H1 (cell line): ENCODE measurements around the gene DHRS1. TPM values are rescaled to one million over a fixed set of nuclear protein-coding genes. Genes with fewer than 3 reads are reported as not detected.

ENCODE experiments used
- ATF3 ChIP-seq: IDR thresholded peaks from 2 replicates; pipeline ENCODE4 v1.6.1; 2011; ENCODE audit warnings: low read depth, mild to moderate bottlenecking, low read length; ENCODE audit not compliant: insufficient read depth
- BACH1 ChIP-seq: IDR thresholded peaks from 2 replicates; pipeline ENCODE4 v1.6.1; 2012; ENCODE audit warnings: low read length, improper control_type of control experiment
- CBX5 ChIP-seq: fragments of 300-800, 300-1000 bp; sonication (generic); IDR thresholded peaks from 2 replicates; pipeline ENCODE4 v1.7.1; 2016; ENCODE audit warnings: antibody characterized with exemption, low read length, low read depth
- CTBP2 ChIP-seq: IDR thresholded peaks from 2 replicates; pipeline ENCODE4 v1.7.0; 2011; ENCODE audit warnings: borderline replicate concordance, mild to moderate bottlenecking, moderate library complexity, mixed read lengths, low read length; ENCODE audit not compliant: insufficient read depth, insufficient read length
- E2F6 ChIP-seq: IDR thresholded peaks from 2 replicates; pipeline ENCODE4 v1.6.1; 2012; ENCODE audit warnings: inconsistent platforms
- EP300 ChIP-seq, 2 experiments: IDR thresholded peaks; 1 replicate in 1 of 2; 2 replicates in 1 of 2; pipeline ENCODE4 v1.6.1; 2011 to 2012; ENCODE audit warnings: low read depth in 2 of 2, low read length in 2 of 2, mild to moderate bottlenecking in 2 of 2, borderline replicate concordance in 1 of 2, inconsistent platforms in 1 of 2, moderate library complexity in 1 of 2
- EZH2 ChIP-seq: fragments of 200-600 bp; sonication (generic); IDR thresholded peaks from 2 replicates; pipeline ENCODE4 v1.7.1; 2012; ENCODE audit warnings: low read depth, mild to moderate bottlenecking, moderate library complexity, low read length, inconsistent platforms; ENCODE audit not compliant: severe bottlenecking
- GTF2F1 ChIP-seq: IDR thresholded peaks from 2 replicates; pipeline ENCODE4 v1.6.1; 2012; ENCODE audit warnings: low read depth, low read length, improper control_type of control experiment, borderline replicate concordance
- HDAC2 ChIP-seq, 2 experiments: fragments of 300-600 bp in 1 of 2; sonication (generic) in 1 of 2; IDR thresholded peaks; 2 replicates each; pipeline ENCODE4 v1.6.1; 2011 to 2012; ENCODE audit warnings: low read depth in 2 of 2, low read length in 2 of 2, mild to moderate bottlenecking in 2 of 2, moderate library complexity in 2 of 2, borderline replicate concordance in 1 of 2, inconsistent platforms in 1 of 2
- JUN ChIP-seq: IDR thresholded peaks from 2 replicates; pipeline ENCODE4 v1.6.1; 2011; ENCODE audit warnings: low read depth, mild to moderate bottlenecking, improper control_type of control experiment, low read length
- KDM1A ChIP-seq: fragments of 200-600, 300-600 bp; sonication (generic); IDR thresholded peaks from 2 replicates; pipeline ENCODE4 v1.7.1; 2016; ENCODE audit warnings: mild to moderate bottlenecking, low read length, borderline replicate concordance
- NANOG ChIP-seq: IDR thresholded peaks from 2 replicates; pipeline ENCODE4 v1.6.1; 2011; ENCODE audit warnings: low read length, low read depth, mild to moderate bottlenecking, inconsistent platforms; ENCODE audit not compliant: insufficient read depth, poor library complexity, severe bottlenecking
- RAD21 ChIP-seq, 2 experiments: IDR thresholded peaks in 1 of 2; conservative IDR thresholded peaks in 1 of 2; 2 replicates each; pipeline ENCODE4 v1.6.1; 2011; ENCODE audit warnings: low read depth in 2 of 2, low read length in 2 of 2, improper control_type of control experiment in 1 of 2, inconsistent platforms in 1 of 2, mild to moderate bottlenecking in 1 of 2, moderate library complexity in 1 of 2
- RFX5 ChIP-seq: IDR thresholded peaks from 2 replicates; pipeline ENCODE4 v1.6.1; 2011; ENCODE audit warnings: low read depth, low read length, improper control_type of control experiment, borderline replicate concordance
- SIX5 ChIP-seq: IDR thresholded peaks from 2 replicates; pipeline ENCODE4 v1.6.1; 2011; ENCODE audit warnings: mild to moderate bottlenecking, low read depth, low read length
- SP2 ChIP-seq: IDR thresholded peaks from 2 replicates; pipeline ENCODE4 v1.6.1; 2012; ENCODE audit warnings: mild to moderate bottlenecking, low read length, inconsistent platforms
- SRF ChIP-seq: IDR thresholded peaks from 2 replicates; pipeline ENCODE4 v1.6.1; 2011; ENCODE audit warnings: mild to moderate bottlenecking, low read depth, low read length, moderate library complexity
- TBP ChIP-seq: IDR thresholded peaks from 2 replicates; pipeline ENCODE4 v1.6.1; 2011; ENCODE audit warnings: low read depth, low read length, improper control_type of control experiment
- ZNF274 ChIP-seq: IDR thresholded peaks from 2 replicates; pipeline ENCODE4 v1.7.0; 2012; ENCODE audit warnings: low read length, borderline replicate concordance; ENCODE audit errors: extremely low read depth
- polyA plus RNA-seq, 7 experiments: library from polyadenylated mRNA; depleted of rRNA in 3 of 7; stranded (reverse) in 5 of 7; unstranded in 2 of 7; fragments of >200 nt in 5 of 7; fragments of 200-250 nt in 2 of 7; gene quantifications; 1 replicate in 5 of 7; 2 replicates in 1 of 7; 4 replicates in 1 of 7; pipeline versions ENCODE4 v1.2.1 to v1.2.3, GENCODE V29; 2011 to 2013; ENCODE audit warnings: missing spikeins in 2 of 7, mixed read lengths in 2 of 7
- total RNA-seq: library from RNA; stranded (reverse); fragmentation: NEBNext Ultra II Directional; extraction: Animal tissue kit (Norgen Biotek cat#: 25700); gene quantifications from 2 replicates; pipeline ENCODE4 v1.2.1, GENCODE V29; 2021
- TF ChIP-seq, protein P1 (sequence below): IDR thresholded peaks from 2 replicates; pipeline ENCODE4 v1.6.1; 2011; ENCODE audit warnings: low read length, improper control_type of control experiment

The DHRS1 gene
- total and polyA plus RNA-seq, 2 of the 8 experiments (the other 6 are each of a cell fraction or from before 2014, with no cell fraction given): 8.8 to 31.7 TPM

DNA sequence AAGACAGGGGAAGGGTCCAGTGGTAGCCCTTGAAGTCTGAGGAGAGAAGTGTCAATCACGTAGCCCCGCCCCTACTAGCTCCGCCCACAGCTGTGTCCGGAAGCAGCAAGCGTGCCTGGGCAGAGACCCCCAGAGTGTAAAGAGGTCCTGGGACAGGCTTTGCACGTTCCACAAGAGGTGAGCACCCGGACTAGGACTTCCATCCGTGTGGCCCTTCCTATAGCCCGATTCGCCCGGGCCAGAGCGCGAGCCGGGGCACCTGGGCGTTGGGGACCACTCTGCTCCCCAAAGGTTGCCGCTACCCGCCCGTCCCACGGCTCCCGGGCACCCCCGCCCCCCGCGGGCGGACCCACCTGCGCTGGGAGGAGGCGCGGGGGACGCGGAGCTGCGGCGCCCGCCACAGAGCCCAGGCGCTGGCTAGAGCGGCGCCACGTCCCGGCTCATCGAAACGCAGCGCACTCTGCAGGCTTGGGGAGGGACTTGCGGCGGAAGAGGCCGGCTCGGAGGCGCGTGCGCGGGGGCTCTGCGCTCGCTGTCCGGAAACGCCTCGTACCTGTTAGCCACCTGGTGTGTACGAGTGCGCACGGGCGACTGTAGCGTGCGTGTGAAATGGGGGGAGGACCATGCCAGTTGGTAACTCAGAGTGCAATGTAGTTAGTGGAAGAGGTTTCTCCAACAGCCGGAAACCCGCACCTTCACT, 28.3 kb downstream of the DHRS1 start, which contains the start of gene RABGGTA (continued):
- TF ChIP-seq NANOG (no peak), KDM1A (peak; percentile 45; the same call in 1 of the 2 replicates), SRF (no peak), TBP (peak; percentile 76), E2F6 (peak; percentile 80; the same call in 1 of the 2 replicates), HDAC2 (IDR thresholded peaks at IDR 0.05; ENCODE audit: borderline replicate concordance in 1 of 2, low read depth in 2 of 2, low read length in 2 of 2) (peak; percentile 63 to 88; a peak in 3 of 4 replicates), EP300 (IDR thresholded peaks at IDR 0.05; ENCODE audit: borderline replicate concordance in 1 of 2, low read depth in 2 of 2, low read length in 2 of 2) (peak; percentile 14 to 76; a peak in 2 of 3 replicates), JUN (no peak), GTF2F1 (peak; percentile 18; the same call in 1 of the 2 replicates), BACH1 (peak; percentile 35; the same call in 1 of the 2 replicates), RAD21 (IDR thresholded peaks at IDR 0.05 in 1 of 2, conservative IDR thresholded peaks at IDR 0.05 in 1 of 2; ENCODE audit: low read depth in 2 of 2, low read length in 2 of 2) (peak in 1 of 2 experiments; percentile 25; a peak in 2 of 4 replicates), ZNF274 (no peak), CBX5 (no peak), ATF3 (no peak), SP2 (peak; percentile 92), SIX5 (no peak), RFX5 (no peak), EZH2 (no peak), CTBP2 (no peak)
- TF ChIP-seq, protein P1, sequence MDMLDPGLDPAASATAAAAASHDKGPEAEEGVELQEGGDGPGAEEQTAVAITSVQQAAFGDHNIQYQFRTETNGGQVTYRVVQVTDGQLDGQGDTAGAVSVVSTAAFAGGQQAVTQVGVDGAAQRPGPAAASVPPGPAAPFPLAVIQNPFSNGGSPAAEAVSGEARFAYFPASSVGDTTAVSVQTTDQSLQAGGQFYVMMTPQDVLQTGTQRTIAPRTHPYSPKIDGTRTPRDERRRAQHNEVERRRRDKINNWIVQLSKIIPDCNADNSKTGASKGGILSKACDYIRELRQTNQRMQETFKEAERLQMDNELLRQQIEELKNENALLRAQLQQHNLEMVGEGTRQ: 0 out of 2 replicates have a peak, but pooled peaks have one; percentile 10
